D721Med (cell line): ENCODE results near the gene CITED4.

Source experiments
- DNase-seq: peaks from one replicate; pipeline ENCODE4 v3.0.0; 2011; ENCODE audit warnings: low spot score; ENCODE audit not compliant: insufficient read length
- FAIRE-seq: peaks from 2 replicates; lab custom pipeline; 2011; peaks lifted over from hg19 to GRCh38; lab: Jason Lieb, UNC
- CTCF ChIP-seq: IDR thresholded peaks from 2 replicates; pipeline ENCODE4 v1.5.1; 2012; ENCODE audit warnings: mild to moderate bottlenecking, control low read depth; ENCODE audit not compliant: insufficient read depth; ENCODE audit errors: missing control alignments

Gene CITED4

DNA sequence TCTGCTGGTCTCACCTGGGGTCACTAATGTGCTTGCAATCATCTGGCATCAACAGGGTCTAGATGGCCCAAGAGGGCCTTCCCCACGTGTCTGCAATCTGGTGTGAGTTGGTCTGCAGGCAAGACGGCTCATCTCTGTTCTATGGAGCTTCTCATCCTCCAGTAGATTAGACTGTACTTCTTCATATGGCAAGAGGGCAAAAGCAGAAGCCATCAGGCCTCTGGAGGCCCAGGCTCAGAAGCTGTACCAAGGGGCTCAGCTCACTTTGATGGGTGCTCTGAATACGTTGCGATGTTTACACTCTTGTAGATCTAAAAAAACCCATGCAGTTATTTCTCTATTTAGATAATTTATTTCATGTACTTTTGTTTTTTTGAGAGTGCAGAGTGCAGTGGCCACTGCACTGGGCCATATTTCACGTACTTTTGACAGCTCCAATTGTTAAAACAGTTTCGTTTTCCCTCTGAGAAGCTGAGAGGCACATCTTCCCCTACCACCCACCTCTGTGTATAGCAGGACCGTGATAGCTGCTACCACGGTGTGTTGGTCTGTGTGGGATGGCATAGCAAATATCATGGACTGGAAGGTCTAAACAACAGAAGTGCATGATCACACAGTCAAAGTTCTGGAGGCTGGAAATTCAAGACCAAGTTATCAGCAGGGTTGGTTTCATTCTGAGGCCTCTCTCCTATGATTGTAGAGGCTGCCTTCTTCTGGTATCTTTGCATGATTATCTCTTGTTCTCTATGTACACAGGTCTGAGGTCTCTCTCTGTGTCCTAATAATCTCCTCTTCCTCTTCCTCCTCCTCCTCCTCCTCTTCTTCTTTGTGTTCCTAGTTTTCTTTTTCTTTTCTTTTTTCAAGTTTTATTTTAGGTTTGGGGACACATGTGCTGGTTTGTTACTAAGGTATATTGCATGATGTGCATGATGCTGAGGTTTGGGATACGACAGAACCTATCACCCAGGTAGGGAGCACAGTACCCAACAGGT is 17.0 kb downstream of the CITED4 start:
- no peak for TF ChIP-seq CTCF
- DNase-seq = no peak
- FAIRE-seq = no peak

- FAIRE-seq (no peak), DNase-seq (no peak)
- no peak for TF ChIP-seq CTCF
Observed at GRCh38 chr1:40844079-40844478, 18.1 kb downstream of the CITED4 start.

DNA sequence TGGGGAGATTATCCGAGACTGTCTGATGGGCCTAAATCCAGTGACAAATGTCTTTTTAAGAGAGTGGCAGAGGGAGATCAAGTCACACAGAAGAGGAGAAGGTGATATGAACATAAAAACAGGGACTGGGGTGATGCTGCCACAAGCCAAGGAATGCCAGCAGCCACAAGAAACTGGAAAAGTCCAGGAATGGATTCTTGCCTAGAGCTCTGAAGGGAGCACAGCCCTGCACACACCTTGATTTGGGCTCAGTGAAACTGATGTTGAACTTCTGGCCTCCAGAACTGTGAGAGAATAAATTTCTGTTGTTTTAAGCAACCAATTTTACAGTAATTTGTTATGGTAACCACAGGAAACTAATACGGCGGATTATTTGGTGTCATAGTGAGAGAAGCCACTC is 19.5 kb downstream of the CITED4 start:
- FAIRE-seq = no peak
- DNase-seq = no peak
- TF ChIP-seq CTCF = no peak

DNA sequence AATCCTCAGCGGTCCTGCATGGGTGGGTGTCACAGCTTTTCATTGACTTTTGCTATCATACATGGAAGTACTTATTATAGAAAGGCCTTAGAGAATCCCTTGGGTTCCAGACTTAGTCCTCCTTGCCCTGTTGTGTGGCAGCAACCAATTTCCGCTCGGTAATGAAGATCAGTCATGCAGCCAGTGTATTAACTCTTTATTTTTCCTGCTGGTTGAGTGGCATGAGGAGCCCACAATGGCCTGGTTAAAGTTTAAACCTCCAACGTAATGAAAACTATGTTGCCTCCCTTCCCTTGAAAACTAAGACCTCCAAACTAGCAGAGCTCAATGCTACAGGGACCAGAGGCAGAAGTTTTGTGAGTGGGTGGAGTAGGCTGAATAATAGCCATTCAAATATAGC is 20.0 kb downstream of the CITED4 start:
- no peak for TF ChIP-seq CTCF
- FAIRE-seq = no peak
- no peak for DNase-seq

- no peak for FAIRE-seq
Observed at GRCh38 chr1:40841602-40842001, 20.6 kb downstream of the CITED4 start.

GRCh38 chr1:40840526-40841323 is 21.4 kb downstream of the CITED4 start:
- no peak for FAIRE-seq
- no peak for TF ChIP-seq CTCF
- no peak for DNase-seq

More at GRCh38 chr1:40841602-40842001, 20.6 kb downstream of the CITED4 start:
- no peak for DNase-seq
- no peak for TF ChIP-seq CTCF

- FAIRE-seq = no peak
Observed at GRCh38 chr1:40839943-40840335, 22.2 kb downstream of the CITED4 start.

More at GRCh38 chr1:40839943-40840335, 22.2 kb downstream of the CITED4 start:
- no peak for TF ChIP-seq CTCF
- DNase-seq = no peak
